ENCODE data around the gene GAD1. TPM values are rescaled to one million over a fixed set of nuclear protein-coding genes. Genes with fewer than 3 reads are reported as not detected.

GAD1 gene
- polyA plus RNA-seq, 3 donors from 2014 or later = not detected

DNA sequence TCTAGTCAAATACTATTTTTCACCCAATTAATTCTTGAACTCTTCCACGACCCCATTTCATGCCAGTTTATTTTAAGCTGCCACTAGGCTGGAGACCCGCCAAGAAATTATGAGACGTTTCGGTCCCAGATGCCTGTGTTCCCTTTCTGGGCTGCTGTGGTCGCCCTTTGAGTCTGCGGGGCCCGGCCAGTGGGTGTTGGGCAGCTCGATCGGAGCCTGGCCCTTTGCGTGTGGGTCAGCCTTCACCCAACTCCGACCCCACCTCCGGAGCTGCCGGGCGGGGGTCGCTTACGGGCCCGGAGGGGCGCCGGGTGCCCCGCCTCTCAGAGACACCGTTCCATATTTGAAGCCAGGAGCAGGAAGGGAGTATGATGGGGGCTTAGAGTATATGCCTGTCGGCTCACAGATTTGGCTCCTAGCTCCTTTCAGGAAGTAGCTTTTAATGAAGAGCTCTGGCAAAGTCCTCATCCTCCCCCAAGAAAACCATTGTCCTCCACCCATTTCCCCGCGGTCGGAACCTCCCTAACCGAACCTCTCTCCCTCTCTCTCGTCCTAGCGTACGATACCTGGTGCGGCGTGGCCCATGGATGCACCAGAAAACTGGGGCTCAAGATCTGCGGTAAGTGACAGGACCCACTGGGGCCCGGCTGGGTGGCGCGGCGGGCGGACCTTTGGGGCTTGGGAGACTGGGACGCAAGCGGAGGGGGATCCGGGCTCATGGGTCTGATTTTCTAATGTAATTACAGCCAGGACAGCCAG, 5.0 kb downstream of the GAD1 start:
- Mint-ChIP-seq H3K36me3 (no peaks in the 10 kb centered on the region), H3K9me3 (peaks cover 0 to 2% (median 0%) of the 10 kb centered on the region in 6 donors), H3K4me1 (peaks cover 44 to 54% of the 10 kb centered on the region in 2 donors), H3K27ac (no peak overlapping the region), H3K27me3 (ENCODE audit: low read depth in 3 of 3) (peaks cover 37 to 43% (median 42%) of the 10 kb centered on the region in 3 donors), H3K4me3 (peak overlapping the region; percentile 79 to 90 (median 82))
- no peak for DNase-seq

DNA sequence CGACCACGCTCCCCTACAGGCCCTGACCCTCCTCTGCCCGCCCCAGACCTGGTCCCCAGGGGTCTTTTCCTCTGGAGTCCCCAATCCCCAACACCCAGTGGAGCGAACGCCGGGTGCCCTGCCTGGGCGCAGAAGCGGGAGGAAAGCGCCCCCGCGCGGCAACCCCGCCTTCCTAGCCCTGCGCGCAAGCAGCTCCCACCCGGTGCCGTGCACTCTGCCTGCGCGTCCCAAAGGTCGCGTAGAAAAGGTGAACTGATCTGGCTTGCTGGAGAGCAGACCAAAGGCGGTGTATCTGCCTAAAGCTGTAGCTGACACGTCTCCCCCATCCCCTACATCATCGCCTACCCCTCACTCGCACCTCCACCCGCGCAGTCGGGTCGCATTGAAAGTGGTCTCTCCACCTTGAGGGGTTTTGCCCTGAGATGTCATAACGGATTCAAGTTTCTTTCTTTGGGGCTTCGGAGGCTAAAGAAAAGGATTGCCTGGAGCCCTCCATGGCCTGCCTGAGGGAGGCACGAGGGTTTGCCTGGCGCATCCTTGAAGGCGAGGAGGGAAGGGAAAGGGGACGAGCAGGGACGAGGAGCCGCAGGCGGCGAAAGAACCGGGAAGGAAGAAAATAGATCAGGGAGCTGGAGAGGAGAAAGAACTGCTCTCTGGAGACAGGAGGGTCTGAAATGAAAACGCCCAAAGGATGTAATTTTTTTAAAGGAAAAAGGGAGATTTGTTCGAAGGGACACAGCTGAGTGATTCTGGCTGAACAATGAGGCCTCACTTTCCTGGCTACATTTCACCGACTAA, 5.8 kb downstream of the GAD1 start:
- no peaks in the 10 kb centered on the region for H3K36me3 Mint-ChIP-seq
- no peak for DNase-seq
- H3K4me3 Mint-ChIP-seq = peak overlapping the region; percentile 12 to 83 (median 59)
- H3K9me3 Mint-ChIP-seq = peaks cover 0 to 2% (median 0%) of the 10 kb centered on the region in 6 donors
- H3K4me1 Mint-ChIP-seq = peaks cover 38 to 51% of the 10 kb centered on the region in 2 donors
- H3K27me3 Mint-ChIP-seq (ENCODE audit: low read depth in 3 of 3) = peaks cover 33 to 43% (median 41%) of the 10 kb centered on the region in 3 donors
- no peak overlapping the region for H3K27ac Mint-ChIP-seq

DNA sequence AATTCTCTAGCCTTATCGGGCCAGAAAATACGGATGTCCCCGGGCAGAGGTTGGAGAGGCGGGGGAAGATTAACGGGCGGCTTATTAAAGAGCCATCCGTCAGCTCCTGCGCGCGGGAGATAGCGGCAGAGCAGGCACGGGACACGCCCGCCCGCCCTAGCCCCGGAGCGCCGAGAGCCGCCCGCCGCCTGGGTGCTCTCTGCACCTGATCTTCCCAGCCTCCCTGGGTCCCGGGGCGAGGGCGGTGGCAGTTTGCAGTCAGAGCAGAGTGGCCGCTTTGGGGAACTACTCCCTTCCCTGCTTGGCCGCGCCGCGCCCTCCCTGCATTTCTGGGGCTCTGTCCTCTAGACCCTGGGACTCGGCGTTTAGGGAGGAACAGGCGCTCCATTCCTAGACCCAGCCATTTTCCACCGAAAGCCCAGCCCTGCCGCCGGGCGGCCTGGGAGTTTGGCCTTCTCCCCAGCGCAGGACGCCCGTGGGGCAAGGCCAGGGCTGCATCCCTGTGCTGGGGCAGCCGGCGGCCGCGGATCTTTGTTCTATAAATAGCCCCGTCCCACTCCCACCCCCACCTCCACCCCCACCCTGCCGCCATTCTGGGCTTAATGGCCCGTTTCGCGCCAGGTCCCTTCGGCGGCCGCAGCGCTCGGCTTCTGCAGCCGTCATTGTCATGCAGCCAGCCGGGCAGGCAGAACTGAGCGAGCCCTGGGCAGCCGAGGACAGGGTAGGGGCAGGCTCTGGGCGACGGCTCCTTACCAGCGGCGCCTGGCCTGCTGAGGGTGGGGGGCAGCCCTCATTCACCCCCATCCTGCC, 6.6 kb downstream of the GAD1 start:
- H3K27ac Mint-ChIP-seq = no peak overlapping the region
- H3K4me1 Mint-ChIP-seq = peaks cover 34 to 46% of the 10 kb centered on the region in 2 donors
- no peaks in the 10 kb centered on the region for H3K36me3 Mint-ChIP-seq
- DNase-seq = no peak
- H3K27me3 Mint-ChIP-seq (ENCODE audit: low read depth in 3 of 3) = peaks cover 33 to 43% (median 38%) of the 10 kb centered on the region in 3 donors
- H3K4me3 Mint-ChIP-seq = peak overlapping the region in 2 of 5 donors; percentile 33 to 83
- peaks cover 0 to 2% (median 0%) of the 10 kb centered on the region in 6 donors for H3K9me3 Mint-ChIP-seq

DNA sequence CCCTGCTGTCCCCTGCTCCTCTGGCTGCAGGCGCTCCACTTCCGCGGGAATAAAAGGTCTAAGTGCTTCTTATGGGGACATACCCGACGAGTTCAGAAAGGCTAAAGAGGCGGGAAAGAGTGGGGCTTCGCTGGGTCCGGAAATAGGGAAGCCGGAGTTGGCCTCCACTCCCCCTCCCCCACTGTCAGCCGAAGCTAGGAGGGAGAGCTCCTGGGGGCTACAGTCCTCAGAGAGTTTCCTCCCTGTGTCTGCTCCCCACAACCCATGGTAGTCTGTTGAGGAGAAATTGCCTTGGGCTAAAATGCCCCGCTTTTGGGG, 7.2 kb downstream of the GAD1 start:
- no peaks in the 10 kb centered on the region for H3K36me3 Mint-ChIP-seq
- H3K4me1 Mint-ChIP-seq = peaks cover 29 to 46% of the 10 kb centered on the region in 2 donors
- H3K27me3 Mint-ChIP-seq (ENCODE audit: low read depth in 3 of 3) = peaks cover 29 to 43% (median 37%) of the 10 kb centered on the region in 3 donors
- peaks cover 0 to 2% (median 0%) of the 10 kb centered on the region in 6 donors for H3K9me3 Mint-ChIP-seq
- no peak overlapping the region for H3K27ac Mint-ChIP-seq
- DNase-seq = no peak
- H3K4me3 Mint-ChIP-seq = peak overlapping the region in 2 of 5 donors; percentile 27 to 35

DNA sequence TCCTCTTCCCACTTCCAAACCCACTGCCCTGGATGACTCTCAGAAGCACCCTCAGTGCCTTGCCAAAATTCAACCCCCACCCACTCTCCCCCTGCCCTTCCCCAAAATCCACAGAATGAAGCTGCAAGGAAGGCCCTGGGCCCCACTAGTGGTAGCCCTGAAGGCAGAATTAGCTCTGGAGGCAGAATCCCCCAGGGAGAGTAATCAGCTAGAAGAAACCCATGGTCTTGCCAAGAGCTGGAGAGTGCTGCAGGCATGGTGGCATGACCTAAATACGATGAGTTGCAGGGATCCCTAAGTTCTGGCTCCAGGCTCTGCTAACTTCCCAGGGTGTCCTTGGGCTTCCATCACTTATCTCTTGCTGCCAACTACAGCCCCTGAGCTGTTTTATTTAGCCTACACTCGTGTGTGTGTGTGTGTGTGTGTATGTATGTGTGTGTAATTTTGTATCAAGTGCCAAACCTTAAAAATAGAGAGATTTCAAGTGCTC, 7.9 kb downstream of the GAD1 start:
- peaks cover 29 to 45% (median 31%) of the 10 kb centered on the region in 3 donors for H3K27me3 Mint-ChIP-seq (ENCODE audit: low read depth in 3 of 3)
- no peaks in the 10 kb centered on the region for H3K36me3 Mint-ChIP-seq
- no peak overlapping the region for H3K27ac Mint-ChIP-seq
- H3K9me3 Mint-ChIP-seq = peaks cover 0 to 2% (median 0%) of the 10 kb centered on the region in 6 donors
- H3K4me1 Mint-ChIP-seq = peaks cover 28 to 43% of the 10 kb centered on the region in 2 donors
- no peak for DNase-seq
- H3K4me3 Mint-ChIP-seq = peak overlapping the region in 1 of 5 donors; percentile 56

DNA sequence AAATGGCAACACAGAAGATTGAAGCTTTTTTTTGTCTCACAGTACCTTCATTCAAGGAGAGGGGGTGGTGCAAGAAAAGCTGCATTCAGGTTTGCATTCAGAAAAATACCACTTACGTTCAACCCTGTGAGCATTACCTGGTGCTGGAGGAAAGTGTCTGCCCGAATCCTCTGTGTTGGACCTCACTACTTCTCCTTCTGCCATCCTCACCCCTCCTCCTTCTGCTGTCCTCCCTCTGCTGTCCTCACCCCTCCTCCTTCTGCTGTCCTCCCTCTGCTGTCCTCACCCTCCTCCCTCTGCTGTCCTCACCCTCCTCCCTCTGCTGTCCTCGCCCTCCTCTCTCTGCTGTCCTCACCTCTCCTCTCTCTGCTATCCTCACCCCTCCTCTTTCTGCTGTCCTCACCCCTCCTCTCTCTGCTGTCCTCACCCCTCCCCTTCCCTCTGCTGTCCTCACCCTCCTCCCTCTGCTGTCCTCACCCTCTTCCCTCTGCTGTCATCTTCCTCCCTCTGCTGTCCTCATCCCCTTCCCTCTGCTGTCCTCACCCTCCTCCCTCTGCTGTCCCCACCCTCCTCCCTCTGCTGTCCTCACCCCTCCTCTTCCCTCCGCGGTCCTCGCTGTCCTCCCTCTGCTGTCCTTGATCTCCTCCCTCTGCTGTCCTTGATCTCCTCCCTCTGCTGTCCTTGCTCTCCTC, 11.3 kb downstream of the GAD1 start:
- Mint-ChIP-seq H3K36me3 (no peaks in the 10 kb centered on the region), H3K4me3 (no peak overlapping the region), H3K27ac (no peak overlapping the region), H3K4me1 (peaks cover 1 to 9% of the 10 kb centered on the region in 2 donors), H3K27me3 (ENCODE audit: low read depth in 3 of 3) (peaks cover 15 to 30% (median 18%) of the 10 kb centered on the region in 3 donors), H3K9me3 (peaks cover 0 to 2% (median 0%) of the 10 kb centered on the region in 6 donors)
- DNase-seq = no peak

DNA sequence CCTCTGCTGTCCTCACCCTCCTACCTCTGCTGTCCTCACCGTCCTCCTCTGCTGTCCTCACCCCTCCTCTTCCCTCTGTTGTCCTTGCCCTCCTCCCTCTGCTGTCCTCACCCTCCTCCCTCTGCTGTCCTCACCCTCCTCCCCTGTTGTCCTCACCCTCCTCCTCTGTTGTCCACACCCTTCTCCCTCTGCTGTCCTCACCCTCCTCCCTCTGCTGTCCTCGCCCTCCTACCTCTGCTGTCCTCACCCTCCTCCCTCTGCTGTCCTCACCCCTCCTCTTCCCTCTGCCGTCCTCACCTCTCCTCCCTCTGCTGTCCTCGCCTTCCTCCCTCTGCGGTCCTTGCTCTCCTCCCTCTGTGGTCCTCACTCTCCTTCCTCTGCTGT, 11.8 kb downstream of the GAD1 start:
- Mint-ChIP-seq H3K27me3 (ENCODE audit: low read depth in 3 of 3) (peaks cover 15 to 30% (median 17%) of the 10 kb centered on the region in 3 donors), H3K4me1 (peaks cover 1 to 8% of the 10 kb centered on the region in 2 donors)

DNA sequence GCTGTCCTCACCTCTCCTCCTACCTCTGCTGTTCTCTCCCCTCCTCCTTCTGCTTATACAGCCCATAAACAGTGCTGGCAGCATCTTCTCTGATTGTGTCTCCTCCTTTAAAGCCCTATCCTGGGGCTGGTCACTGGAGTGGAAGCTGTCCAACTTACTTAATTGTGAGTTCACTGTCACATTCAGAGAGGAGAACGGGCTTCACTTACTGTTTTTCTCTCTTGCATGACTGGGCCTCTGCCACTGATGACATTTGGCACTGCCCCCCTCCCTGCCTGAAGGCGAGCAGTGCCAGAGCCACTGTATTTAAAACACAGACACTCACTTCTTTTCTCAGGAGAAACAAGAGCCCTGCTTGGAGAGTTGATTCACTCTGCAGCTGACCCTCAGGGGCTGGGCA, 12.3 kb downstream of the GAD1 start:
- Mint-ChIP-seq H3K9me3 (peaks cover 0 to 2% (median 0%) of the 10 kb centered on the region in 6 donors), H3K27ac (no peak overlapping the region), H3K4me1 (peaks cover 1 to 5% of the 10 kb centered on the region in 2 donors), H3K4me3 (no peak overlapping the region), H3K27me3 (ENCODE audit: low read depth in 3 of 3) (peaks cover 14 to 30% (median 17%) of the 10 kb centered on the region in 3 donors), H3K36me3 (no peaks in the 10 kb centered on the region)
- DNase-seq = no peak

More for the DNA sequence above, 11.8 kb downstream of the GAD1 start:
- Mint-ChIP-seq H3K36me3 (no peaks in the 10 kb centered on the region), H3K27ac (no peak overlapping the region), H3K4me3 (no peak overlapping the region), H3K9me3 (peaks cover 0 to 2% (median 0%) of the 10 kb centered on the region in 6 donors)
- DNase-seq = no peak

DNA sequence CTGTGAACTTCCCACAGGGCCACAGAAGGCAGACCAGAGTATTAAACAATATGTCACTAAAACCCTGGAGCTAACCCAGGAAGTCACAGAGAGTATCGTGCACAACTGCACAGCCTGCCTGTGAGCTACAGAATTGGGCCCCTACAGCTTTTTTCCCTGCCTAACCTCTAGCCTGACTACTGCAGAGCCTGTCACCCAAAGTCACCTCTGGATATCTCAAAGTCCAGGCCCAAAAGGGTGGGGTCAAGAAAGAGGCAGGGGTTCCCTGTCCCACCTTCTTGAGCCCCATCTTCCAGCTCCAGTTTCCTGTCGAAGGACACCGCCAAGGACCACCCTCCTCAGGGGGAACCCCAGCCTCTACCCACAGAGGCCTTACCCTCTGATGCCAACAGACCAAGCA, 13.5 kb downstream of the GAD1 start:
- Mint-ChIP-seq H3K4me3 (no peak overlapping the region), H3K27me3 (ENCODE audit: low read depth in 3 of 3) (peaks cover 11 to 23% (median 13%) of the 10 kb centered on the region in 3 donors), H3K9me3 (peaks cover 0 to 2% (median 0%) of the 10 kb centered on the region in 6 donors), H3K27ac (no peak overlapping the region), H3K36me3 (no peaks in the 10 kb centered on the region), H3K4me1 (no peaks in the 10 kb centered on the region)
- no peak for DNase-seq

DNA sequence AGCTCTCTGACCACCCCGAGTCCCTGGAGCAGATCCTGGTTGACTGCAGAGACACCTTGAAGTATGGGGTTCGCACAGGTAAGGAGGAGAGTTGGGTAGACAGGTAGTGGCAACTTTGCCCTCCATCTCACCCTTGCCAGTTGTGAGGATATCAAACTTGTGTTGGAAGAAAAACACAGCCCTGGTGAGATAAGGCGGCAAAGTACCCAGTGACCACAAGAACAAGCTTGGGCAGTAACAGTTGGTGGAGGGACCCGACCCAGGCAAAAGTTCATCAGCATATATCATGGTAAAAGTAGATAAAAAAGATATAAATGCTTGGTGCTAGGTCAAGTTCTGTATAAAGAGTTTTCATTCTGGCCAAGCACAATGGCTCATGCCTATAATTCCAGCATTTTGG, 14.4 kb downstream of the GAD1 start:
- H3K9me3 Mint-ChIP-seq = peaks cover 0 to 2% (median 0%) of the 10 kb centered on the region in 6 donors
- no peaks in the 10 kb centered on the region for H3K36me3 Mint-ChIP-seq
- no peak for DNase-seq
- H3K4me1 Mint-ChIP-seq = no peaks in the 10 kb centered on the region
- peaks cover 7 to 18% (median 9%) of the 10 kb centered on the region in 3 donors for H3K27me3 Mint-ChIP-seq (ENCODE audit: low read depth in 3 of 3)
- H3K27ac Mint-ChIP-seq = no peak overlapping the region
- no peak overlapping the region for H3K4me3 Mint-ChIP-seq

DNA sequence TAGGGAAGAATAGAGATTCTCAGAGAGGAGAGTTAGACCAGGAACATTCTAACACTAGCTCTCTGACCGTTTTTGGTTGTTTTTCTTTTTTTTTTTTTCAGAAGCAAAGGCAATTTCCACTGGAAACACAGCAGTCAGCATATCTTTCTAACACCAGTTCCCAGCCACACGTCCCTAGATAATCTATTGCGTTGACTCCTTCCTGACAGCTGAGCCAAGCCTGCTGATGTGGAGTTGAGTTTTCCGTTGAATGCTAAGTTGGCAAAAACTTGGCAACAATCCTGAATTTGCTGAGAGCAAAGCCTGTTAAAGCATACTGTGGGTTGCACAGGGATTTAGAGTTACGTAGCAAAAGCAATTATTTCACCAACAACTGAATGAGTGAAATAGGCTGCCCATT, 19.3 kb downstream of the GAD1 start:
- H3K4me3 Mint-ChIP-seq = no peak overlapping the region
- H3K27ac Mint-ChIP-seq = no peak overlapping the region
- H3K9me3 Mint-ChIP-seq = peaks cover 0 to under 1% (median 0%) of the 10 kb centered on the region in 6 donors
- peaks cover 0 to 6% (median 5%) of the 10 kb centered on the region in 3 donors for H3K27me3 Mint-ChIP-seq (ENCODE audit: low read depth in 3 of 3)
- no peaks in the 10 kb centered on the region for H3K4me1 Mint-ChIP-seq
- no peak for DNase-seq
- H3K36me3 Mint-ChIP-seq = no peaks in the 10 kb centered on the region

DNA sequence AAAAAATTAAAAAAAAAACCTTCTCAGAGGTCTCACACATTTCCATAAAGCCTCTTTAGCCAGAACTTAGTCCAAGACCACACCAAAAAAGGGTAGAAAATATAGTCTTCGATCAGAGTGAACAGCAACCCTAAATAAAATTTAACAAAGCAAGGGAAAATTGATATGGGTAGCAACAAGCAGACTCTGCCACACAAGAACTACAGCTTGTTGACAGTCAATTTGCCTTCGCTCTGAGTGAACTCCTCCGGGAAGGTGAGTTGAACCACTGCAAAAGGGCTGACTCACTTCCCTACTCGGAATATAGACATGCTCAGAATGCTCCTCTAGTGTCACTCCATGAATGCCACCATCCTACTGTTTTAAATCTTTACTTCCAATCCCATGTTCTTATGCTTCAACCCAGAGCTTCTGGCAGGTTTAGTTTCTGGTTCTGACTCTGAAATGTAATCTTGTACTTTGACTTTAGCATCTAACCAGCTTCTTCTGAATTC, 24.1 kb downstream of the GAD1 start:
- no peak overlapping the region for H3K4me3 Mint-ChIP-seq
- H3K36me3 Mint-ChIP-seq = no peaks in the 10 kb centered on the region
- peak overlapping the region in 1 of 6 donors; percentile 14 for H3K27ac Mint-ChIP-seq
- peaks cover 17 to 27% of the 10 kb centered on the region in 2 donors for H3K4me1 Mint-ChIP-seq
- no peak for DNase-seq
- no peaks in the 10 kb centered on the region for H3K9me3 Mint-ChIP-seq
- peaks cover 0 to 6% (median 0%) of the 10 kb centered on the region in 3 donors for H3K27me3 Mint-ChIP-seq (ENCODE audit: low read depth in 3 of 3)

All from immature natural killer cell (primary cell).